Osteocyte (in vitro differentiated cells): ENCODE measurements around the gene SOST. TPM values are rescaled to one million over a fixed set of nuclear protein-coding genes. Genes with fewer than 3 reads are reported as not detected.

Source experiments
- DNase-seq: peaks from one replicate; pipeline ENCODE4 v3.0.0; 2021; ENCODE audit warnings: mixed read lengths; ENCODE audit not compliant: unreplicated experiment; ENCODE audit errors: extremely low spot score
- H3K27ac Mint-ChIP-seq: one replicate; pipeline ENCODE4 v1.8.0; 2021; ENCODE audit warnings: mild to moderate bottlenecking, mixed read lengths; ENCODE audit not compliant: unreplicated experiment
- H3K27me3 Mint-ChIP-seq: one replicate; pipeline ENCODE4 v1.8.0; 2021; ENCODE audit warnings: mixed read lengths; ENCODE audit not compliant: unreplicated experiment
- H3K36me3 Mint-ChIP-seq: one replicate; pipeline ENCODE4 v1.8.0; 2021; ENCODE audit warnings: mixed read lengths; ENCODE audit not compliant: unreplicated experiment
- H3K4me1 Mint-ChIP-seq: one replicate; pipeline ENCODE4 v1.8.0; 2021; ENCODE audit warnings: mixed read lengths; ENCODE audit not compliant: unreplicated experiment
- H3K4me3 Mint-ChIP-seq: one replicate; pipeline ENCODE4 v1.8.0; 2021; ENCODE audit warnings: mild to moderate bottlenecking, moderate library complexity, mixed read lengths; ENCODE audit not compliant: unreplicated experiment
- H3K9me3 Mint-ChIP-seq: one replicate; pipeline ENCODE4 v1.8.0; 2021; ENCODE audit warnings: mixed read lengths; ENCODE audit not compliant: unreplicated experiment
- total RNA-seq: library from RNA; stranded (reverse); gene quantifications from 2 replicates; pipeline ENCODE4 v1.2.1, GENCODE V29; 2021
- TF ChIP-seq, protein P1 (sequence below): fragments of 200-600 bp; sonication (generic); IDR thresholded peaks from 2 replicates; pipeline ENCODE4 v1.5.0; 2021; ENCODE audit warnings: antibody characterized with exemption, mild to moderate bottlenecking, moderate library complexity

The SOST gene
- total RNA-seq, 1 donor from 2014 or later, result not detected

GRCh38 chr17:43719578-43719977 lies 39.0 kb downstream of the SOST start:
- Mint-ChIP-seq H3K27ac (no peak overlapping the region), H3K9me3 (no peaks in the 10 kb centered on the region)
- DNase-seq, result no peak

DNA sequence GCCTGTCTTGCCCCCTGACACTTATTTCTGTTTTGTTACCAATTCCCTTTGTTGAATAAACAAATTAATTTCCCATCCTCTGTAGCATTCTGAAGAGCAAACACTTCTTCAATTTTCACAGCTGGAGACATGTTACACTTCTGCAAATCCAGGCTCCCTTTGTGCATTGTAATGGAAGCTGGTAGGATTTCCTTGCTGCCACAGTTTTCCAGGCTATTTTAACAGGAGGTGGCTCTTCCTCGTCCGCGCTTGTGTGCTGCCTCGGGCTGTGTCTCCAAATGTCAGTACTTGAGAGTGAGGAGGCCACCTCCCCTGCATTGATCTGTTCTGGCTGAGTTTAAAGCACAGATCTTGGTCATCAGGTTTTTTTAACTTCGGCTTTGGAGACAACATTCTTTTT lies 40.0 kb downstream of the SOST start:
- no peak overlapping the region for H3K27ac Mint-ChIP-seq
- no peak overlapping the region for H3K4me3 Mint-ChIP-seq
- H3K36me3 Mint-ChIP-seq, result no peaks in the 10 kb centered on the region
- TF ChIP-seq, protein P1, sequence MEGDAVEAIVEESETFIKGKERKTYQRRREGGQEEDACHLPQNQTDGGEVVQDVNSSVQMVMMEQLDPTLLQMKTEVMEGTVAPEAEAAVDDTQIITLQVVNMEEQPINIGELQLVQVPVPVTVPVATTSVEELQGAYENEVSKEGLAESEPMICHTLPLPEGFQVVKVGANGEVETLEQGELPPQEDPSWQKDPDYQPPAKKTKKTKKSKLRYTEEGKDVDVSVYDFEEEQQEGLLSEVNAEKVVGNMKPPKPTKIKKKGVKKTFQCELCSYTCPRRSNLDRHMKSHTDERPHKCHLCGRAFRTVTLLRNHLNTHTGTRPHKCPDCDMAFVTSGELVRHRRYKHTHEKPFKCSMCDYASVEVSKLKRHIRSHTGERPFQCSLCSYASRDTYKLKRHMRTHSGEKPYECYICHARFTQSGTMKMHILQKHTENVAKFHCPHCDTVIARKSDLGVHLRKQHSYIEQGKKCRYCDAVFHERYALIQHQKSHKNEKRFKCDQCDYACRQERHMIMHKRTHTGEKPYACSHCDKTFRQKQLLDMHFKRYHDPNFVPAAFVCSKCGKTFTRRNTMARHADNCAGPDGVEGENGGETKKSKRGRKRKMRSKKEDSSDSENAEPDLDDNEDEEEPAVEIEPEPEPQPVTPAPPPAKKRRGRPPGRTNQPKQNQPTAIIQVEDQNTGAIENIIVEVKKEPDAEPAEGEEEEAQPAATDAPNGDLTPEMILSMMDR, result no peak
- no peaks in the 10 kb centered on the region for H3K9me3 Mint-ChIP-seq
- H3K27me3 Mint-ChIP-seq, result peaks cover 4% of the 10 kb centered on the region
- no peak for DNase-seq
- peaks cover 36% of the 10 kb centered on the region for H3K4me1 Mint-ChIP-seq

More at GRCh38 chr17:43719578-43719977, 39.0 kb downstream of the SOST start:
- Mint-ChIP-seq H3K36me3 (no peaks in the 10 kb centered on the region), H3K4me3 (peak overlapping the region; percentile 66), H3K4me1 (peaks cover 37% of the 10 kb centered on the region), H3K27me3 (no peaks in the 10 kb centered on the region)
- TF ChIP-seq, protein P1, result no peak

DNA sequence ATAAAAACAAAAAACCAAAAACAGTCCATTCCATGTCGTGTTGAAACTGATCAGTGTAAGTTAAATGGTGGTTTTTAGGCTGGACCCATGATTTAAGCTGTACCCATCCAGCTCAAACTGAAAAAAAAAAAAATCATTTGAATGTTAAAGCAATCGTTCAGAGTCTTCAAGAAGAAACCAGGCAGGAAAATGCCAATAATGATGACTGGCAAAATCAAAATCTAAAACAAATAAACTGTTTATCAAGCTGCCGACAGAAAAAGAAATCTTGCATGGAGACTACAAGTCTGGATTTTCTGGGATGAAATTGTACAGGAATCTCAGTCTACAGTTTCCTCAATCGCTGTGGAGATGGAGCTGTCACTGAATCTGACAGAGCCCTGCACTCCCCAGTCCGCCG lies 40.7 kb downstream of the SOST start:
- Mint-ChIP-seq H3K9me3 (no peaks in the 10 kb centered on the region), H3K36me3 (no peaks in the 10 kb centered on the region), H3K27ac (no peak overlapping the region), H3K27me3 (peaks cover 4% of the 10 kb centered on the region), H3K4me1 (peaks cover 37% of the 10 kb centered on the region), H3K4me3 (no peak overlapping the region)
- TF ChIP-seq, protein P1, result no peak
- no peak for DNase-seq

- H3K4me3 Mint-ChIP-seq, result peak overlapping the region; percentile 59
- no peak for DNase-seq
- H3K9me3 Mint-ChIP-seq, result no peaks in the 10 kb centered on the region
- peaks cover 5% of the 10 kb centered on the region for H3K27me3 Mint-ChIP-seq
- peaks cover 23% of the 10 kb centered on the region for H3K4me1 Mint-ChIP-seq
- H3K36me3 Mint-ChIP-seq, result no peaks in the 10 kb centered on the region
- TF ChIP-seq, protein P1, result no peak
- no peak overlapping the region for H3K27ac Mint-ChIP-seq
Observed at GRCh38 chr17:43714465-43715149, 44.0 kb downstream of the SOST start.

GRCh38 chr17:43713494-43714162 lies 45.0 kb downstream of the SOST start:
- TF ChIP-seq, protein P1, result no peak
- Mint-ChIP-seq H3K9me3 (no peaks in the 10 kb centered on the region), H3K4me3 (peak overlapping the region; percentile 68), H3K27ac (no peak overlapping the region), H3K36me3 (no peaks in the 10 kb centered on the region), H3K4me1 (peaks cover 17% of the 10 kb centered on the region), H3K27me3 (peaks cover 5% of the 10 kb centered on the region)
- DNase-seq, result no peak
